ENCODE results near the gene VWA5B1.

Gene VWA5B1

DNA sequence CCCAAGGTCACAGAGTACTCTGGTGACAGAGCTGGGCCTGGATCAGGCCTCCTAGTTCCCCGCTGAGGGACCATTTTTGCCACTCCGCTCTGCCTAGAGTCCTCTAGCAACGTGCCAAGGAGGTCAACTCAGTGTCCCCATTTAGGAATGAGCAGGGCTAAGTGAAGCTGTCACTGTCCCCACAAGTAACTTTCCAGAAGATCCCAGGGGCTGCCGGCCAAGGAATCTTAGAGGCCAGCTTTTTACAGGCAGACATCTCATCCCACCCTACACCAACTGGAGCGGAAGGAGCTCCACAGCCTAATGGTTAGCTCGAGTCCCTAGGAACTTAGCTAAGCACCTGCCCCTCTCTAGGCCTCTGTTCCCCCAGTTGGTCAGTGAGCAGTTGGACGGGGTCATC lies 59.7 kb downstream of the VWA5B1 start:
- DNase-seq, result no peak

DNA sequence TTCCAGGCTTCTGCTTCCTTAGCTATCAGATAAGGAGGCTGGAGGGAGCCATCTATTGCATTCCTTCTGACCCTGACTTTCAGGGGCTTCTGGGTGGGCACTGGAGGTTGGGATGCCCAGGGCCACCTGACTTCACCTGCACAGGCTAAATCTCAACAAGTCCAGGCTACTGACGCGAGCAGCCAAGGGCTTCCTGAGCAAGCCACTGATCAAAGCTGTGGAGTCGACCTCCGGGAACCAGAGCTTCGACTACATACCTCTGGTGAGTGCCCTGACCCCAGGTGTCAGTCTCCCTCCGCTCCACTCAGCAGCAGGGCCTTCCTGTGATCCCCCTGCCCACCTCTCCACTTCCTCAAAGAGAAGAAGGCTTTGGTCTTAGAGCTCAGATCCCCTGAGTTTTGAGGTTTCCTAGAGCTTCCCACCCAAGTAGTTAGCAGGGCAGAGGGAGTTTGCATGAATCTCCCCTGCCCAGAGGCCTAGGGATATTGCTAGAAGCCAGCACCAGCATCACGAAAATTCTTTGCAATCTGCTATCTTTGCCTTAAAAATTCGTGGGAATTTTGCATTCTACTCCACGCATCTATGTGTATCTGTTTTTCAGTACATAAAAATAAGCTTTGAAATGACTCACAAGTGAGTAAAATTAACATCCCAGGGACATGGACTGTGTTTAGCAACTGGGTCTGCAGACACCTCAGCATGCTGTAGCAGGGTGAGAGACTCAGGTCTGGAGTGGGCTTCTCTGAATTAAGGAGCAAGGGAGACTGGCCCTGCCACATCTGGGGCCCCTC lies 61.4 kb downstream of the VWA5B1 start:
- DNase-seq, result no peak

DNA sequence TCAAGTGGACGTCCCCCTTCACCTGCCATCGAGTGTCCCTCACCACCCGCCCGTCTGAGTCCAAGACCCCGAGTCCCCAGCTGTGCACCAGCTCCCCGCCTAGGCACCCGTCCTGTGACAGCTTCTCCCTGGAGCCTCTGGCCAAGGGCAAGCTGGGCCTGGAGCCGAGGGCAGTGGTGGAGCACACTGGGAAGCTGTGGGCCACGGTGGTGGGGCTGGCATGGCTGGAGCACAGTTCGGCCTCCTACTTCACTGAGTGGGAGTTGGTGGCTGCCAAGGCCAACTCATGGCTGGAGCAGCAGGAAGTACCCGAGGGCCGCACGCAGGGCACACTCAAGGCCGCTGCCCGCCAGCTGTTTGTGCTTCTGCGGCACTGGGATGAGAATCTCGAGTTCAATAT lies 63.2 kb downstream of the VWA5B1 start:
- DNase-seq, result no peak

DNA sequence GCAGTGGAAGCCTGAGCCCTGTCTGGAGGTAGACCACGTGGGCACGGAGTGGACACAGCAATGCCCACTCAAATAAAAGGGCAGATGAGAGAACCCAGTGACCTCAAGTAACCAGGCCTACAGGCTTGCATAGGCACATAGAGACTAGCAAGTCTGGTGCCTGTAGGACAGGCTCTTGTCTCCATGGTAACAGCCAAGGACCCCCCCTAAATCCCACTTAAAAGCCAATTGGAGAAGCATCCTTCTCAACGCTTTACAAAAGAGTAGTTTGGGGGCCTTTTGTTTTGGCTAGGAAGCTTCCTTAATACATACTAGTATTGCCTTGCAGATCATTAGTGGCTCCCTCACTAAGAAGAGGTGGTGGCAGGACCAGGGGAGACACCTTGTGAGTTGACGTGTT lies 63.9 kb downstream of the VWA5B1 start:
- DNase-seq, result no peak

DNA sequence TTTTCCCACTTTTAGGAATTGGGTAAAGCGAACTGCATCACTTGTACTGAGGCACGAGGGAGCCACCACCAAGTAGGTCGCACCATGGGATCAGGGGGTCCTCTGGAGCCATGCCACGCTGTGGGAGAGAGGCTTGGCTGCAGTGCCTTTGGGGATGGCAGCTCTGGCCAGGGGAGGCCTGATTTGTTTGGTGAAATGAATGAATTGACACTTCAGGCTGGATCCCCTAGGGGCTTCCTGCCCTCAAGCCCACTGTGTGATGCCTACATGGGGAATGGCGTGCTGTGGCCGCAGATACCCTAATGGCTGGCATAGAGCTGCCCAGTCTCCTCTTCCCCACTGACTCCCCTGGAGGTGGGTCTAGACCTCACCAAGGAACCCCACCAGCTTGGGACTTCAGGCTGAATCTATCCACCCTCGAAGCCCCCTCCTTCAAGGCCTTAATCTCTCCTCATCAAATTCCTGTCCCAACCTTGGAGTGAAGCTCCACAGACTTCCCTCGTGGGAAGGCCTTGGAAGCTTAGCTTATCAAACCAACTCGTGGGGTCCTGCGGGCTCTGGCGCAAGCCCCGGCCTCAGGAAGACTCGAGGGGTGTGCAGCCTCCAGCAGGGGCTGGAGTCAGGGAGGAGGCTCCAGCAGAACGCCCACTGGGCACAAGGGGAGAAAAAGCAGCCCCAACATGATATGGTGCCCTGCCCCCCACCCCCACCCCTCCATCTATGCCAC lies 64.6 kb downstream of the VWA5B1 start:
- no peak for DNase-seq

DNA sequence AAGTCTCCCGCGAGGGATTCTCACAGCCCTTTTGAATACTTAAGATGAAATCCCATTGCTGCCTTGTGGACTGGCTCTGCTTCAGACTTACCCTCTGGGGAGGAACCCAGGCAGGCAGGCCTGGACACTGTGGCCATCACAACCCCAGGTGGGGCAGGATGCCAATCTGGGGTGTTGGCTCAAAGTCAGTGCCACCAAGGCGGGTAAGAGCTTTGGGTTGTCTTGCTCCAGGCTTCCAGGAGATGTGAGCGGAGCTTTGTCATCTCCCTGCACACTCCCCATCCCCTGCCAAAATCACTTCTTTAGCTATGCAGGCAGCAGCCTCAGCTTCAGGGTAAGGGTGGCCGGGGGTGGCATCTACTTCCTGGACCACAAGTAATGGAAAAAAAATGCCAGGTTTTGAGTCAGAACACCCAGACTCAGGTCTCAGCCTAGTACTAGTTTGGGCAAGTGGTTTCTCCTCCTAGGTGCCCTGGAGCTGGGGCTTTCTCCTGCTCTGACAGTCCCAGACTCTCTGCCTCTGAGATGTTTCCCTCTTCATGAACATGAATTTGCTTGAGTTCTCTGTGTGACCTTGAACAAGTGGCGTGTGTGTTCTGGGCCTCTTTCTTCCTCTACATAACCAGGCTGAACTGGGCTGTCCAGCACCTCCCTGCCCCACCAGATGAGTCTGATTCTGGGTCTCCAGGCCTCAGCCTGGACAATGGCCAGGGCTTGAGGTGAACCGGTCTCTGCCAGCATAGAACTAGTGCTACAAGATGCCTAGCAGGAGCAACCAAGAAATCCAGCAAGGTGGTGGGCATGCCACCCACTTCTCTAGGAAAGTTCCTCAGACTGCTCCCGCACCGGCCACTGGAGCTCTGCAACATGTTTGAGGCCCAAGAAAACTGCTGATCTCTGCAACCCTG lies 65.4 kb downstream of the VWA5B1 start:
- no peak for DNase-seq

DNA sequence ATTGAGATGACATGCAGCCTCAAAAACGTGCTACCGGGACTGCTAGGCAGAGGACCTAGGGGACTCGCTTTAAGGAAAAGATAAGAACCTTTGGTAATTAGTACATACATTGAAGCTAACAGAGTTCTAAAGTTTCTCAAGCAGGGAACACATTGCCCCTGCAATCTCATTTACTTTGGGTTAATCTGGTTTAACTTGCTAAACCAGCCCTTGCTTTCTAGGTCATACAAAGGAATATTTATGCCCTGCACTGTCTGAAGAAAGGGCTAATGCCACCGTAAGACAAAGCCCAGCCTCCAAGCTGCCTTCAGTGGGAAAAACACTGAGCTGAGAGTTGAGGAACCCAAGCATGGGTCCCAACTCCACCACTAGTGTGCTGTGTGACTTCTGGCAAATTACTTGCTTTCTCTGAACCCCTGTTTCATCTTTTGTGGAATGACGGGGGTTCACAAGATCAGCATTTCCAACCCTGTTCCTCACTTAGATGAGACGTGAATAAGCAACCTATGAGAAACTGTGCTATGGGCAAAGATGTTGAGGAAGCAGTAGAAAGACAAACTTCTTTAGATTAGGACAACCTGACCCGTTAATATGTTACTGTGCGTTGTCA lies 66.3 kb downstream of the VWA5B1 start:
- no peak for DNase-seq

DNA sequence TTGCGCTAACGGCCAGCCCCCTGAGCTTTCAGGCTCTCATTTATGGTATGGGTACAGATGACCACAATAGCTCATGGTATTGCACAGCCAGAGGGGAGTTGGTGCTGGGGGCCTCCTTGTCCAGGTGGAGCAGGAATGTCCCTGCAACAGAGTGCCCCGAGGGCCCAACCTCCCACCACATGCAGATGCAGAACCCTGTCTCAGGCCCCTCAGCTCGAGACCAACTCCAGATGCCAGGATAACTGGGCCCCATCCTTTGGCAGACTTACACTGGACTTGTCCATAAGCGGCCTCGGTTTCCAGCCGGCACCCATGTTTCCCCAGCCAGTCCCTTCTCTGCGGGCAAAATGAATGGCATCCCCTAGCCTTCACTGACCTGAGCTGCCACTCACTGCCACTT lies 67.1 kb downstream of the VWA5B1 start:
- DNase-seq, result no peak

DNA sequence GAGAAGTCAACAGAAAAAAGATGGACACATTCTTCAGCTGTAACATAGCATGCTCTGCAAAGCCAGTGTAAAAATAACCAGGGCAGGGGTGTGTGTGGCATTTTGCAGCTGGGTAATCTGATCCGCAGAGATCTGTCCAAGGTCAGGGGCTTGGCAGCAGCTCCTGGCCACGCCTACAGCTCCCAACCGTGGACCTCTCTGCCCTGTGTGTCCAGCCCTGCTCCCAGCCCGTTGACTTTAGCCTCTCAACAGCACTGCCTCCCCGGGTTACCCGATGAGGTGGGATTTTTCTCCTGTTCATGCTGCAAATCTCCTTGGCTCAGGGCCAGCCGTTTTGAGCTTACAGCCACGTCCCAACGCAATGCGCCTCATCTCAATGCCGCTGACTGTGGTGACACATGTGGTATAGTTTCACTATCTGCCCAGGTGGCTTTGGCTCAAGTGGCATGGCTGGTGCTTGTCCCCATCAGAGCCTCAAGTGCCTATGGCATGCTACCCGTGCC lies 68.1 kb downstream of the VWA5B1 start:
- DNase-seq, result peak; percentile 79

DNA sequence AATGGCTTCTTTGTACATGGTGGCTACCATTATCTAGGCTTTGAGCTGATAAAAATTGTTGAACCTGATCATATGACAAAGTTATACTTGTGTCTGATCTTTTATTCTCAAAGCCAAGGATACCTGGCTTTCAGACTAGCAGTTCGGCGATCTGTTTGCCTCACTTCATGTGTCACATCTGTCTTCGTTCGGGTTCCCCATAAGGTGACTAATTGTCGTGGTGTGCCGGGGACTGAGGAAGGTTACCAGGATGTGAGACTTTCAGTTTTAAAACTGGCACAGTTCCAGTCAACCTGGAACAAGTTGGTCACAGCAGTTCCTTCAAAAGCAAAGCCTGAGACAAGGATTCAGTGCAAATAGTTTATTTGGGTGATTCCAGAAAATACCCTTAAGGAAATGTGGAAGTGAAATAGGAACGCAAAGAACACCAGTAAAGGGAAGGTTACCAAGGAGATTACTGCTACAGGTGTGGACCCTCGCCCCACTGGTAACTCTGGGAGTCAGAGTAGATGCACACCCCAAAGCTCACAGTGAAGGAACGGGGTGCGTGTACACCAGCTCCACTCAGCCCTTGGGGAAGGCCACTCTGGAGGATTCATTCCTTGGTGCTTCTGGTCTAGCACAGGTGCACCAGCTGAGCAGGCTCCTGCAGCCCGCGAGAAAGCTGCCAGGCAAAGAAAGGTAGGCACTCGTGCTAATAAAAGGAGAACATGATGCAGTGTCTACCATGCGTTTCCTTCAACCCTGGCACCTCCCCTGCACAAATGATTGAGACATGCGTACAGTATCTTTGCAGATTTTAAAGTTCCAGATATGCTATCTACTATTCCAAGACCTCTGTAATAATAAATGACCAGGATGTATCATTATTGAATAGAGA lies 69.0 kb downstream of the VWA5B1 start:
- DNase-seq, result no peak

DNA sequence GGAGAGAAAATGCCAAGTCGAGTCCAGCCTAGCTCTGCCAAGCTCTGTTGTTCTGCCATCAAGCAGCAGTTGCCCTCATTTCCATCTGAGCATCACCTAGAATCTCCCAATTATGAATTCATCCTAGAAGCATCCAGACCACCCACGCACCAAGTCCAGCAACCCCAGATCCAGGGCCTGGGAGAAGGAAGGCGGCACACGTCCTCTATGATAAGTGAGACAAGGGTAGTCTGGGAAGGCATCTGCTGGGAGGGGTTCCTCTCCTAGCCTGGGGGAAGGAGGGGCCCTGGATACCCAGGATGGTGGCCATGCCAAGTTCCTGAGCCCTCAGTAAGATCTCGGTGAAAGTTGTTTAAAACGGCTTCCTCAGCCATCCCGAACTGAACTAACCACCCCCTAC lies 70.7 kb downstream of the VWA5B1 start:
- no peak for DNase-seq

DNA sequence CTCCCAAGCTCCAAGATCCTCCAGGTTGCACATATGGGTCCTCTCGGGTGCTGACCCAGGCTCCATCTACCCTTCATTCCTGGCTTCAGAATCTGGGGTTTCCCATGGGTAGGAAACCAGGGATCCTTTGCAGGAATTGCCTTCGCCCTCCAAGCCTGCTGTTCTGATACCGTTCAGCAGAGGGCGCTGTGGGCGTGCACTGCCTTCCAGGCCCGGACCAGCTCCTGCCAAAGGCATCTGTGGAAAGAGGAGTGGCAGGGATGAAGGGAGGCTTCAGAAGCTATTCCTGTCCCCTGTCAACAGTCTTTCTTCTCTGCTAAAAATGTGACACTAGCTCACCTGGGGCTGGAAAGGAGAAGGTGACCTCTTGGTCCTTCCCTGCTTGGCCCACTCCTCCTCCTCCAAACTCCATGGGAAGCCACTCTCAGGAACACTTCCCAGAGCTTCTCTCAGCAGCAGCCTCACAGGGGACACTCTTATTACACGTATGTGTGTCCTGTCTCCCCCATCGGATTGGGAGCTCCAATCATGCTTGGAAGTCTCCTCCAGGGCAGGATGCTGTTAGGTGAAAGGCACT lies 71.2 kb downstream of the VWA5B1 start:
- peak; percentile 58 for DNase-seq

DNA sequence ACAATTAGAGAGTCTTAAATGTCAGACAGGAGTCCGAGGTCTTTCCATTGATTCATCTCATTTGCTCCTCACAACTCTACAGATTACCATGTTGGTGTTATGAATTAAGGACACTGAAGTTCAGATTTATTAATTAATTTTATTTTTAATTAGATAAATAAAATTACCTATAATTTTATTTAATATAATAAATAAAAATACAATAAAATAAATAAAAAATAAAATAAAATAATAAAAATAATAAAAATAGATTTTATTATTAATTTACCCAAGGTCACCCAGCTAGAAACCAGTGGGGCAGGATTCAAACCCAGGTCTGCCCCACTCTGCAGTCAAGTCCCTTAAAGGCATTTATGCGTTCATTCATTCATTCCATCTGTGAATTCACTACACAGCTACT lies 72.2 kb downstream of the VWA5B1 start:
- no peak for DNase-seq

DNA sequence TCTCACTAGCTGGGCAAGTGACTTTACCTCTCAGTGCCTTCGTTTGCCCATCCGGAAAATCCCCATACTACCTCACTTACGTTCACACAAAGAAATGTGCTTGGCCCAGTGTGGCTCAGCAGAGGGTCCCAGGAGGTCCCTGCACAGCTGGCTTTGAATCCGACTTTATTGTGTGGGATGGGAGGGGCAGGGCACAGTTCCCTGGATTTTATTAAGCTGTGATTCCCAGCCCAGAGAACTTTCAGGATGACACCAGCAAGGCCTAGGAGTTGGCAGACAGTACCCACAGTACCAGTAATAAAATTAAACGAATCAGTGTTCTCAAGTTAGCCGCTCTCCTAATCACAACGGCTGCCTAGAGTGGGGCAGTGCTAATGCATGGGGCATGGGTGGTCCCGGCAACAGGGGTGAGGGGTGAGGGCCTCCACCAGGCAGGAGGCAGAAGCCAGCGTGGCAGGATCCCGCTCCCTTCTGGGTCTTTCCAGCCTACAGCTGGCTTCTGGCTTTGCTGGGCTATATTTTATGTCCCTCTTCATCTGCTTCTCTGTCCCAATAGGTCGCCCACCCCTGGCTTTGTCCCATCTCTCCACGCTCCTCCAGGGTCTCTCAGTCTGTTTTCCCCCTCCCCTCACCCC lies 74.9 kb downstream of the VWA5B1 start:
- DNase-seq, result no peak

DNA sequence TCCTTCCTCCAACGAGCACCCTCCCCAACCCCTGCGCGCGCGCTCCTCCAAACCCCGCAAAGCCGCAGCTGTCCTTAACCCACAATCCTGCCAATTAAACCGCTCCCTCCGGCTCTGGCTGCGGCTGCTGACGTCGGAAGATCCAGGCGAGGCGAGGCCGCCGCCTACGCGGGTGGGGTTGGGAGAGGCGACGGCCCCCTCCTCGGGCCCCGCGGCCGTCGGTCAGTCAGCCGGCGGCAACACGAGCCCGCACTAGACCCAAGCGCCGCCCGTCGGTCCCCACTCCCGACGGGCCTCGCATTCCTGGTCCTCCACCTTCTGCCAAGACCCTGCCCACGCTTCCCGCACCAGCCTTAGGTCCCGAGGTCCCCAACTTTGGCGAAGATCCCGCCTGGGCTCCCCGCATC lies 75.4 kb downstream of the VWA5B1 start:
- DNase-seq, result peak; percentile 71

DNA sequence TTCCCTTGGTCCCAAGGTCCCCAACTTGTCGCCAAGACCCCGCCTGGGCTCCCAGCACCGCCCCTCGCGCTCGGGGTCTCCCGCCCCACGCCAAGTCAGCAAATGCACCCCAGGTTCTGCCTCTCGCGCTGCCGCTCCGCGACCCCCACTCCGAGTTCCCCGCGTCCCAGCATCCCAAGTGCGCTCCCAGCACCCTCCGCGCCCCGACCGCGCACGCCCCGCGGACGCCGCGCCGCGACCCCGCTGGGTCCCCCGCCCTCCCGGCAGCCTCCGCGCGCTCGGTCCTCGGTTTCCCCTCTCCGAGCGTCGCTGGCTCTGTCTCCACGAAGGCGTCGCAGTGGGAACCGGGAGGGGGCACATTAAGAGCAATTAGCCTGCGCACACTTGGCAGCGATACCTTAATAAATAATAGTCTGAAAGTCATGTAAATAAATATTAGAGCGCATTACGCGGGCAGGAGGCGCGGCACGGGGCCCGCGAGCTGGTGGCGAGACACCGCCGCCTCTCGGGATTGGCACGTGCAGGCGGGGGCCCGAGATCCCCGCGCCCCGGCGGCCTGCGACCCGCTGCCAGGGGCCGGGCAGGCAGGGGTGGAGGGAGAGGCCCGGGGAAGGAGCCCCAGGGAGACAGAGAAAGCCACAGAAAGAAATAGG lies 75.9 kb downstream of the VWA5B1 start:
- DNase-seq, result no peak

DNA sequence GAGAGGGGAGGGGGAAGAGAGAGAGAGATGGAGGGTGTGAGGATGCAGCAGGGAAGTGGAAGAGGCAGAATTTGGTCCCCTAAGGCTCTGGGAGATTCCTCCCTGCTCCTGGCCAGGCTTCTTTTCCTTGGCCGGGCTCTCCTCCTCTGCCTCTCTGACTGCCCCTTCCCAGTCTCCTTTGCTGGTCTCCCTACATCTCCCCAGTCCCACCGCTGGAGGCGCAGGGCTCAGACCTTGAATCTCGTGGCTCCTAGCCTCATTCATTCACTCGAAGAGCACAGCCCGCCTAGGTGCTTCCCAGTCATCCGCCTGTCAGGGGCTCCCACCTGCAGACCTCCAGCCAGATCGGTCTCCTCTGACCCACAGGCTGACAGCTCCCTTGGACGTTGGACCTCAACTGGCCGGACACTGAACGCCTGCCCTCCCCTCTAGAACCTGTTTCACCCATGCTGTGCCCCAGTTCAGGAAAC lies 76.5 kb downstream of the VWA5B1 start:
- peak; percentile 44 for DNase-seq

DNA sequence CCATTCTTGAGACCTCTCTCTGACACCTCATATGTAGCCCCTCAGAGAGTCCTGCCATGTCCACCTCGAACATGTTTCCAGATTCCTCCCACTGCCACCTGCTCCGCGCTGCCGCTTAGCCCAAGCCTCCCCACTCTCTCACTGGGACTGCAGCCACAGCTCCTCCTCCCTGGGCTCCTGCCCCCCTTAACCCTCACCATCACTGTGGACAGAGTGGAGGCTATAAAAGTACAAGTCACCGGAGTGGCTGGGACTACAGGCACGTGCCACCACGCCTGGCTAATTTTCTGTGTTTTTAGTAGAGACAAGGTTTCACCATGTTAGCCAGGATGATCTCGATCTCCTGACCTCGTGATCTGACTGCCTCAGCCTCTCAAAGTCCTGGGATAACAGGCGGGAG lies 77.0 kb downstream of the VWA5B1 start:
- DNase-seq, result no peak

DNA sequence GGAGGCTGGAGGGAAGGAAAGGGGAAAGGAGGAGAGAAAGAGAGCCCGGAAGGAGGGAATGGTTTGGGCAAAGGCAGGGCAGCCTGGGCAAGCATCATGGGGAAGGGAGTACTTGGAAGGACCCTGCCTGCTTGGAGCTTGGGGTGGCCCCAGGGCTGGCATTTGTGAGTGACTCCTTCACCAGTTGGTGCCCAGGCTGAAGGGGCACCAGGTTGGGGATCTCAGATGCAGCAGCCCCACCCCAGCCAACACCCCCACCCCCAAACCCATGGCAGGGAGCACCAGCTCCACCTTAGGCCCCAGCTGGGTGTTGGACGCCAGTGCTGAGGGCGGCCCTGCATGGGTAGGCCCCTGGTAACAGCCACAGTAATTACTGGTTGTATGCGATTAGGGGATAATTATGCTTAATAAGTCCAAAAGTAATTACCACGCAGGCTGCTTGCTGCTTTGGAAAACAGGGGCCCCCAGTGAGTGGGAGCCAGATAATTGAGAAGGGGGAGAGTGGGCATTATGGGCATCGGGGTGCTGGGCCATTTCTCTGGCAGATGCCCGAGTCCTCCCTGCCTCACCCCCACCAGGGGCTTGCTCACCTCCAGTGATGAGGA lies 78.3 kb downstream of the VWA5B1 start:
- DNase-seq, result no peak

DNA sequence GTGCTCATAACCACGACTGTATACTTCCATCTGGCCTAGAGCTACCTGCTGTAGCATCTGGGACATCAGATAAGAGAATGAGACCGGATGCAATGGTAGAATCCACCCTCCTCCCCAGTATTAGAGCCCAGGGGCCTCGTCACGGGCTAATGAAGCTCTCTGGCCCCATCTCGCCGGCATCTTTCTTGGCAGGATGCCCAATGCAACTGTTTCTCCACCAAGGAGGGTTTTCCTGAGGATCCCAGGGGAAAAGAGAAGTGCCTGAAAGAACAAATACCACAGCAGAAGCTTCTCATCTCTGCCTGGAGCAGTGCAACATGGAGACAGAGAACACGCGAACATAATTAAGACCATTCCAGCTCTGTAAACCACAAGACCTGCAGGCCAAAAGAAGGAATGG lies 80.0 kb downstream of the VWA5B1 start:
- DNase-seq, result no peak

Measured in femur (tissue), 1 donor.